Activated CD4-positive, alpha-beta T cell treated with anti-CD3 and anti-CD28 coated beads for 24 hours (primary cell): ENCODE results near the gene ATP6V0A4.
"Not testable (repeated sequence)": the region's sequence is repeated elsewhere in the genome, so short reads cannot be mapped to it uniquely, and the experiment has no call there.

Source experiments
- DNase-seq, 2 donors: peaks; one replicate each; pipeline ENCODE4 v3.0.0-alpha.2; 2020; ENCODE audit warnings: low read depth in 2 of 2

Gene ATP6V0A4

DNA sequence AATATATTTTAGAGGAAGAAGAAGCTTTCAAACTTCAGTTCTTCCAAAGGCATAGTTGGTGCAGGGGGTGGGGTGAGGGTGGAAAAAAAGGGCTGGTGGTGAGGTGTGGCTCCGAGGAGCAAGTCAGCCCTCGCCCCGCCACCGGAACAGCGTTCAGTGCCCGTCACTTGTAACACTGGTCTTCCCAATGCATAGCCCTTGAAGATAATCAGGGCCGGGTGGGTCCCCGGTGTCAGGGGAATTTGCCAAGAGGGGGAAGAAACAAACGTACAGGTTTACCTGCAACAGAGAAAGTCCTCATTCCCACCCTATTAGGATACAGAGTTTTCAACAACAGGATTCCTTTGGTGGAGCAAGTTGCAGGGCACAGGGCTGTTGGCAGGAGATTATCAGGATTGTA, 98.3 kb downstream of the ATP6V0A4 start:
- DNase-seq = no peak

DNA sequence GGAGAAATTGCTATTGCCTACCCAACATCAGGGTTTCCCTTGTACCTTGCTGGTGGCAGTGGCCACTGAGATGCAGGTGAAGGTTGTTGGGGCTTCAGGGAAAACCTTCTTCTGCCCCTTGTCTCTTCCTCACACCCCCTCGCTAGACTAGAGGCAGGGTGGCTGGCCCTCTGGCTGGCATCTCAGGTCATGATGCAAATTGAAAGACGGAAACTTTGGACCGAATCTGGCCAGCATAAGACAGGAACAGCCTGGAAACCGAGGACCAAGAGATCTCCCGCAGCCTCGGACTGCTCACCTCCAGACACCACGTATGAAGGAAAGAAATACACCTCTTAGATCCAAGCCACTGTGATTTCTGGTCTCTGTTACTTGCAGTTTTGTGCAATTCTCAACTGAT, 99.7 kb downstream of the ATP6V0A4 start:
- DNase-seq = no peak

GRCh38 chr7:138697535-138698182, 100.3 kb downstream of the ATP6V0A4 start:
- no peak for DNase-seq

GRCh38 chr7:138695776-138696175, 102.2 kb downstream of the ATP6V0A4 start:
- not testable (repeated sequence) for DNase-seq

DNA sequence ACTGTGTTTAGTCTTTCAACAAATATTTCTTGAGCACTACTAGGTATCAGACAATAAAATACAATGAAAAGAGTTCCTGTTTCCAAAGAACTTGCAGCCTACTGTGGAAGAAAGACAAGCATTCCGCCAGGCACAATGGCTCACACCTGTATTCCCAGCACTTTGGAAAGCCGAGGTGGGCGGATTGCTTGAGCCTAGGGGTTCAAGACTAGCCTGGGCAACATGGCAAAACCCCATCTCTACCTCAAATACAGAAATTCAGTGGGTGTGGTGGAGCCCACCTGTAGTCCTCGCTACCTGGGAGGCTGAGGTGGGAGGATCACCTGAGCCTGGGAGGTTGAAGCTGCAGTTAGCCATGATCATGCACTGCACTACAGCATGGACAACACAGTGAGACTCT, 102.9 kb downstream of the ATP6V0A4 start:
- DNase-seq = no peak

- no peak for DNase-seq
Observed at GRCh38 chr7:138691178-138691577, 106.8 kb downstream of the ATP6V0A4 start.

GRCh38 chr7:138690495-138690894, 107.5 kb downstream of the ATP6V0A4 start:
- no peak for DNase-seq

DNA sequence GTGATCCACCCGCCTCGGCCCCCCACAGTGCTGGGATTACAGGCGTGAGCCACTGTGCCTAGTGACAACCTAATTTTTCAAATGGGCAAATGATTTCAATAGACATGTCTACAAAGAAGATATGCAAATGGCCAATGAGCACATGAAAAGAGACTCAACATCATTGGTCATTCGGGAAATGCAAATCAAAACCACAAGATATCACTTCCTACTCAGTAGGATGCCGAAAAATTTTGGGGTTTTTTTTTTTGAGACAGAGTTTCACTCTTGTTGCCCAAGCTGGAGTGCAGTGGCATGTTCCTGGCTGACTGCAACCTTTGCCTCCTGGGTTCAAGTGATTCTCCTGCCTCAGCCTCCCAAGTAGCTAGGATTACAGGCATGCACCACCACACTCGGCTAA, 110.0 kb downstream of the ATP6V0A4 start:
- not testable (repeated sequence) for DNase-seq

DNA sequence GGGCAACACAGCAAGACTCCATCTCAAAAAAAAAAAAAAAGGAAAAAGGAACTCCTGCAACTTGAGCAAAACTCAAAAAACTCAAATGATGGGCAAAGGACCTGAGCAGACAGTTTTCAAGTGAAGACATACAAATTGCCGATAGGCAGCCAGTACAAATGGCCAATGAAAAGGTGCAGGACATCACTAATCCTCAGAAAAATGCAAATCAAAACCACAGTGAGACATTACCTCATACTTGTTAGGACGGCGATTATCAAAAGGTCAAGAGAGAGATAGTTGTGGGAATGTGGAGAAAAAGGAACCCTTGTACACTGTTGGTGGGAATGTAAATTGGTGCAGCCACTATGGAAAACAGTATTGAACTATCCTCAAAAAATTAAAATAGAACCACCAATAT, 113.7 kb downstream of the ATP6V0A4 start:
- no peak for DNase-seq

DNA sequence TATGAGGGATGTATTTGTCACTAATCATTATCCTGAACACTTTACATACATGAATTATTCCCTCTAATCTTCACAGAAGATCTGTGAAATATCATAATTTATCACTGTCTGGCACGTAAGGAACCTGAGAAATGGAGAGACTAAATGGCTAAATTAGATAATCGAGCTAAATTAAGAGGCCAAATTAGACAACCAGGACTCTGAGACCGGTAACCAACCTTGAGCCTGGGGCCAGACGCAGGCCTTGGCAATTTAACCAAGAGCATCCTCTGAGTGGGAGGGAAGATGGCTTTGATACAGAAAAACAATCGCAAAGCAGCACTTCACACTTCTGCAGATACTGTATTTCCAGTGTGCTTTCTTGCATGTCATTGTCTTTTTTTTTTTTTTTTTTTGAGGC, 118.2 kb downstream of the ATP6V0A4 start:
- DNase-seq = no peak

DNA sequence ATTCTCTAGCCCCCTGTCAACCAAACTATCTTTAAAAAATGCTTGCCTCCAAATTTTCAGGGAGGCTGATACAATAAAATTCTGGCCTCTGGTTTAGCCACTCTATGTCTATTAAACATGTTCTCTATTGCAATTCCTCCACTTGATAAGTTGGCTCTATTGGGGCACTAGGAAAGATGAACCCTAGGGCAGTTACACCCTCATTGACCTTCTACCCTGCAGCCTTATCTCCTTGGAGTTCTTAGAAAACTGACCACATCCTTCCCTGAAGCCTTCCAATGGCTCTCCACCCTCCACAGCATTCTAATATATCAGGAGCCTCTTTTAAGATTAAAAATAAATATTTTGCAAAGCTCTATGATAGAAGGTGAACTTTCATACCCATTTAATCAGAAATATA, 127.4 kb downstream of the ATP6V0A4 start:
- DNase-seq = no peak

DNA sequence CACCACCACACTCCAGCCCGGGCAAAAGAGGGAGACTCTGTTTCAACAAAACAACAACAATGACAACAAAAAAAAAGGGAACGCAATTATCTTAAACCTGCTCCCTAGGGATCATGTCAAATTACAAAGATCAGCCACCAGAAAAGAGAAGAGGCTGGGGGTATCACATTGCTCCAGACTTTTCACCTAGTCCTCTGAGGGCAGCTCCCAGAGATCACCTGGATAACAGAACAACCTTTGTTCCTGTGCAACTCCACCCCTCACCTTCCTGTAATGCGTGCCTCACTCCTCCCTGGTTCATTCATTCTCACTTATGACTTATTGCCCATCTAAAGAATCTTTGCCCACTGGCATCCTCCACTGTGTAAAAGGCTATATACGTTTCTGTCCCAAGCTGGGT, 128.6 kb downstream of the ATP6V0A4 start:
- DNase-seq = no peak

DNA sequence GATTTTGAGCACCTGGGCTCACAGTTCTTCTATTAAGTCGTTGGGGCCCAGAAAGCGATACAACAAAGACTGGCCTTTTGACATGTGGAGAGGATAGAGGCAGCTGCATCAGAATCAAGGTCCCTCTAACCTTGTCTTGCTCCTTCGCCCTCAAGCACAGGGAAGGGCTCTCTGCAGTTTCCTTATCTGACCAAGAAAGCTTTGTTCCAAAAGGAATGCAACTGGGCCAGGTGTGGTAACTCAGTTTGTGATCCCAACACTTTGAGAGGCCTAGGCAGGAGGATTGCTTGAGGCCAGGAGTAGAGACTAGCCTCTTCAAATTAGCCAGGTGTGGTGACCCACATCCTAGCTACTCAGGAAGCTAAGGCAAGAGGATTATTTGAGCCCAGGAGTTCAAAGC, 129.1 kb downstream of the ATP6V0A4 start:
- no peak for DNase-seq

DNA sequence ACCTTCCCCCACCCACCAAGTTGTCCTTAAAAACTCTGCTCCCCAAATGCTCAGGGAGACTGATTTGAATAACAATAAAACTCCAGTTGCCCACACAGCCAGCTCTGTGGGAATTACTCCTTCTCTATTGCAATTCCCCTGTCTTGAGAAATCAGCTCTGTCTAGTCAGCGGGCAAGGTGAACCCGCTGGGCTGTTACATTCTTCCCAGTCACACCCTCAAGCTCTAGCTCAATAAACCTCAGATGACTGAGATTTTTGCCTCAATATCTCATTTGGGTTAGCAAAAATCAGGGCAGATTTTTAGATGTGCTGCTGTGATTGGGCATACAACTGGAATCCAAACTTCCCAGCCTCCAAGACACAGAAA, 129.8 kb downstream of the ATP6V0A4 start:
- no peak for DNase-seq

DNA sequence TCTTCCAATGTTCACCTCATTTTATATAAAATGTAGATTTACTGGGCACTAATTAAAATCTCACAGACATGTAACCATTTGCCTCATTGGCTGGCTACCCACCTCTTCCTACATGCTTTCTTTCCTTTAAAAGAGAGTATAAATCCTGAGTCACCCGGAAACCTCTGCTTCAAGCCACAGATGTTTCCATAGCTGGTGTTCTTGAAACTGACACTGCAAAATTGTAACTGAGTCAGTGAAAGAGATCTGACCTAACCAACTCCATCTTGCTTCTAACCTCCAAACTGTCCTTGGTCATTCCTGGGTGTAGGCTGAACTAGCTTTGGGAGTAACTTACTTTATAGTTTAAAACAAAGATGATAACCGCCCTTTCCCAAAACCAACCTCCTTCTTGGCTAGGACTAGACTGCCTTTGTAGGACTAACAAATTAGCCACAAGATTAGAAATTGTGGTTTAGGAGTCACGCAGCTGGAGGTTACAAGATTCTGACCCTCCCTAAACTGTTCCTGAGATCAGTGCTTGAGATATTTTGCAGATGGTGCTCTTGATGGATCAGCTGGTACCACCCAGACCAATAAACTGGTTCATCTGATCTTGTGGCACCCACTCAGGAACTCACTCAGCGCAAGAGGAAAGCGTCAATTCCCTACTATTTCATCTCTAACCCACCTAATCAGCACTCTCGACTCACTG, 130.3 kb downstream of the ATP6V0A4 start:
- no peak for DNase-seq

- DNase-seq = no peak
Observed at GRCh38 chr7:138666385-138666784, 131.6 kb downstream of the ATP6V0A4 start.

DNA sequence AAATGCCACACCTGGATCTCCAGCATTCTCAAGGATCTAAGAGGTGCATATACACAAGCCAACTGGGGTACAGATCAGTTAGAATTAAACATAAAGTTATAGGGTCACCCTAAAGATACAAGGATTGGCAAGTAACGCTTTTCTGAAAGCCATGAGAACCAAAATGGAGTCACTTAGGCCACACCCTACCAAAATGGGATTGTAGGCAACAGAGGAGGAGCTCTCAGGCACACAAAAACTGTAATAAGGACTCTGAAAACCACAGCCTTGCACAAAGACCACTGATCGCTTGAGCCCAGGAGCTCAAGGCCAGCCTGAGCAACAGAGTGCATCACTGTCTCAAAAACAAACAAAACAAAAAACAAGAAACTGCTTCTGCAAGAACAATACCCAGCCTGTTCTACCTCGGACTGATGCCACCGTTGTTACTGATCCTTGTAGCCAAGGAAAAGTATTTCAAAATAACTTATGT, 132.3 kb downstream of the ATP6V0A4 start:
- no peak for DNase-seq

DNA sequence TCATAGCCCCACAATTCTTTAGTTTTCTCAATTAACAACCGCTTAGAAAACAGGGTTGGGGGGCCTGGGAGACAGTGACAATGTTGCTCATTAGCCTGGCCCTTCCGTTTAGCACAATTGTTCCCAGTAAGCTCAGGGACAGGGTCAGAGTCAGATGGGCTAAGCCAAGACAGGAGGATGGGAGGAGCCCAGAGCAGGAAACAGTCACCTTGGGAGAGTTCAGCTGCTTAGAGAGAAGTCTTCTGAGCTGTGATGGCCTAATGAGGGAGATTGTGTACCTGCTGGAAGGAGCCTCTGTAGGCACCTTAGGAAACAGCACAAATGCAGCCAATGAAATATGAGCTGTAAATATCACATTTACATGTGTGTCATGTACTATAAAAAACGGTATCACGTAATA, 132.7 kb downstream of the ATP6V0A4 start:
- no peak for DNase-seq

DNA sequence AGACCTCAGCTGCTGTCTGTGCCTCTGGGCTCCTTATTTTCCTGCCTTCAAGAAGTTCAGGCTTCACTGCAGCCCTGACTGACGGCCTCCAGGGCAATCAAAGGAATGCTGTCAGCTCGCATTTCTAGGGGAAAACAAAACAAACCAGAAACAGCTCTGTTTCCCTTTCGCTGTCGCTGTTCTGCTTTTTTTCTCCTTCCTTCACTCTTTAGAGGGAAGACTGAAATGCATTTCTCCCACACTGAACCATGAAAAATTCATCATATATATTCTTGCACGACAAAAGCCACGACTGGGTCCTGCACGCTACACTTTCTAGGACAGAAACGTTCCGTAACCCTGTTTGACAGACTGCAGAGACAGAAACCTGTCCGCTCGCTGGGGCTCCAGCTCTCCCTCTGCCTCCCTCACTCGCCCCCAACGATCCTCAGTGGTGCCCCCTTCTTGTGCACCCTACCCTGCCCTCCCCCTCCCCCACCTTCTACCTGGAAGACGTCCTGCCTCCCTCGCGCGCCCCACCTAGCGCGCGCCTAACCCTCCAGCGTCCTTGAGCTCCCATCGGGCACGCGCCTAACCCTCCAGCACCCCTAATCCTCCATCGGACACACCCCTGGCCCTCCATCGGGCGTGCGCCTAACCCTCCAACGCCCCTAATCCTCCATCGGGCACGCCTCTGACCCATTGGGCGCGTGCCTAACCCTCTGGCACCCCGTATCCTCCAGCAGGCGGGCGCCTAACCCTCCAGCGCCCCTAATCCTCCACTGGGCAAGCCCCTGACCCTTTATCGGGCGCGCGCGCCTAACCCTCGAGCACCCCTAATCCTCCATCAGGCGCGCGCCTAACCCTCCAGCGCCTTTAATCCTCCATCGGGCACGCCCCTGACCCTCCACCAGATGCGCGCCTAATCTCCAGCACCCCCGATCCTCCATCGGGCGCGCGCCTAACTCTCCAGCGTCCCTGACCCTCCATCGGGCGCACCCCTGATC, 134.0 kb downstream of the ATP6V0A4 start:
- DNase-seq = no peak

DNA sequence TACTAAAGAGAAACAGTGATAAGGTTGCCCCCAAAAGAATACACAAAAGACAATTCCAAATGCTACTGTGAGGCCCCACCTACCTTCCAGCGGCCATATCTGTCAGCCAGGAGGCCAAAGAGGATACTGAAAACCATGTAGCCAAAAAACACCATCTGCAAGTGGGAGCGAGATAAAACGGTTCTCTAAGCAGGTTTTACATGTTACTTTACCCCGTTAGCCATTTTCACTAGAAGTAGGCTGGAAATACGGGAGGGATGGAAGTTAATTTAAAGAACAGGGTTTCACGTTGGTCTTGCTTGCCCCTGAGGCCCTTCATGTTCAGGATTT, 135.0 kb downstream of the ATP6V0A4 start:
- DNase-seq = no peak

DNA sequence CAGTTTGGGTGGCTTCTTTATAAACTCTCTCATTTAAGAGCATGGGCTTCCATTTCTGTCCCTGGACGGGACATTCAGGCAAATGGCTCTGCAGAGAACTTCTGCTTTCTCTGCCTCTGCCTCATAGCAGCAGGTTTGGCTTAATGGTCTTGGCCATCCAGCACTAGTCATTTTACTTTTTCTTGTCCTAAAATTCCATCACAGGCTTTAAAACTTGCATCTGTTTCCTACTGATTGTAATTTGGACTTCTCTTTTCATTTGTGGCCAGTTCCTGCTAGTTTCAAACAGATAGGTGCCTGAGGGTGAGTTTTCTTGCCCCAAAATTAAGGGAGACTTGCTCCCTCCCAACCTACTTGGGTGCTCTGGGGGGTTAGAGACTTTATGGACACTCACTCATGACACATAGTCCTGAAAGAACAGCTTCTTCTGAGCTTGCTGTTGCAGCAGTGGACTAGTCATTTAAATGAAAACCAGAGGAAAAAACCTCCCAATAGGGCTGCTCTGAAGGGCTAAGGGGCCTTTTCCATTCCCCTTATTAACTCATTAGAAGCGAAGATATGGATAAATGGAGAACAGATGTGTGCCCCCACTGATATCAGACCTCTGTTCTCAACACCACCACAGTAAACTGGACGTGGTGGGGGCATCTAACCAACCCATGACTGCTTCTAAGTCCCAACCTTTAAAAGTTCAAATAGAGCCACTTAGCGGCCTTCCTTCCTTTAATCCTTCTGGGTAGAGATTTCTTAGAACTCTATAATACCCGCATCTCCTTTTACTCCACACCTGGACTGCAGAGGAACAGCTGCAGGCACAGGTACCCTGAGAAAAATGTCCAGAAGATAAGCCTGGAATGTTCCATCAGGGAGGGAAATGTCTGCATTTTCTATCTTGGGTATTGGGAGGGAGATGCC, 135.7 kb downstream of the ATP6V0A4 start:
- DNase-seq = no peak
